T-helper 17 cell (primary cell): Measurements from ENCODE around the gene CAPN1. TPM values are rescaled to one million over a fixed set of nuclear protein-coding genes. Genes with fewer than 3 reads are reported as not detected.
A peak's percentile ranks its signal among the peaks of the same experiment; 100 is the strongest.

Source experiments
- ATAC-seq: fragments of 150-1000 bp; cut with Tn5 transposase; 2 replicates; pipeline ENCODE4 v1.10.0; 2021; ENCODE audit warnings: mild to moderate bottlenecking, moderate library complexity
- DNase-seq, 3 donors: peaks; one replicate each; pipeline versions ENCODE4 v3.0.0 to v3.0.0-alpha.2; 2020 to 2021
- H3K9me3 ChIP-seq: one replicate; pipeline ENCODE4 v1.7.0; 2013; ENCODE audit warnings: low read length, mild to moderate bottlenecking; ENCODE audit not compliant: control insufficient read depth, poor library complexity, severe bottlenecking
- H3K27ac Mint-ChIP-seq: one replicate; pipeline ENCODE4 v1.8.0; 2022; ENCODE audit warnings: mild to moderate bottlenecking, moderate library complexity, mixed read lengths
- H3K27me3 Mint-ChIP-seq: one replicate; pipeline ENCODE4 v1.8.0; 2022; ENCODE audit warnings: mixed read lengths
- H3K36me3 Mint-ChIP-seq: one replicate; pipeline ENCODE4 v1.8.0; 2022; ENCODE audit warnings: low read depth, mixed read lengths
- H3K4me1 Mint-ChIP-seq: one replicate; pipeline ENCODE4 v1.8.0; 2022; ENCODE audit warnings: mild to moderate bottlenecking, mixed read lengths
- H3K4me3 Mint-ChIP-seq: one replicate; pipeline ENCODE4 v1.8.0; 2022; ENCODE audit warnings: mild to moderate bottlenecking, moderate library complexity, mixed read lengths
- total RNA-seq, 4 donors: library from RNA in 2 of 4; stranded (reverse) in 2 of 4; gene quantifications; one replicate each; pipeline ENCODE4 v1.2.3 and lab custom pipeline; 2022 to 2026

CAPN1 gene
- total RNA-seq (100 to 1,000 TPM; 154 to 190 TPM), total RNA-seq (lab: John Stamatoyannopoulos, UW) (105 to 110 reads per million in 2 donors)

- H3K36me3 Mint-ChIP-seq = peaks cover 5% of the 10 kb centered on the region
- H3K9me3 ChIP-seq = no peaks in the 10 kb centered on the region
- ATAC-seq = peak; percentile 77
- H3K27ac Mint-ChIP-seq = no peak within 1 kb of the TSS
- peaks cover 28% of the 10 kb centered on the region for H3K4me1 Mint-ChIP-seq
- H3K4me3 Mint-ChIP-seq = peak within 1 kb of the TSS; percentile 97
- peak; percentile 43 to 72 (median 55) for DNase-seq
- no peaks in the 10 kb centered on the region for H3K27me3 Mint-ChIP-seq
Measured at GRCh38 chr11:65181569-65182257, at the start of gene CAPN1. TSS of gene CAPN1 (plus strand) at chr11:65181928. CDS start at chr11:65182702, 774 bp downstream.

DNA sequence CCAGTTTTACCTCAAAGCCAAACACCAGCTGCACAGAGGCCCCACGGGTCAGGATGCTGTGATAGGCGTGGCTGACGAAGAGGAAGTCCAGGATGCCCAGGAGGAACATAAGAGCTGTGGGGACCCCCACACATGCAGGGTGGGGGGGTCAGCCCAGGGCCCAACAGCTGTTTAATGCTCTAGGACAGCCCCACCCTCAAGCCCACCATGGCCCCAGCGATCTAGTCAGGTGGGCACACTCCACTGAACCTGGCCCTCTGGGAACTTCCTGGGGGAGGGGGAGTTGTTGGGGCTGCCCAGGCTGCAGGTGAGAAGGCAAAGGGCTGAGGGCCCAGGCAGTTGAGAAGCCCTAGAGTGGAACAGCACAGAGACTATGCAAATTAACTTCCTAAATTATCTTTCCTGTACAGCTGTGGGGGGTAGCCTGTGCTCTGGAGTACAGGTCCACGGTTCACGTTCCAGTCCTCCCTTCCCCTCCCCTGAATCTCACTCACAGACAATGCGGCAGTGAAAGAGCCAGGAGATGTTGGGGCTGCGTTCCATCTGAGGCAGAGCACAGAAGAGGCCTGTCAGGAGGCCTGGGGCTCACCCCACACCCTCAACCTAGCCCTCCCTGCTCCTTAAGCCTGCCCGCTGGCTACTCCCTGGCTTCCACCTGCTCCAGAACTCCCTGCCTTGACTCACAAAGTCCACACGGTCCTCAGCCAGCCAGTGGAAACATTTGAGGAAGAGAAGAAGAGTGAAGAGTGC lies 49.3 kb upstream of the CAPN1 start:
- ATAC-seq (no peak), DNase-seq (no peak)
- H3K4me3 Mint-ChIP-seq = peak overlapping the region; percentile 98
- peaks cover 5% of the 10 kb centered on the region for H3K36me3 Mint-ChIP-seq
- no peaks in the 10 kb centered on the region for H3K9me3 ChIP-seq
- H3K4me1 Mint-ChIP-seq = peaks cover 32% of the 10 kb centered on the region
- H3K27me3 Mint-ChIP-seq = no peaks in the 10 kb centered on the region
- H3K27ac Mint-ChIP-seq = peak overlapping the region; percentile 100

DNA sequence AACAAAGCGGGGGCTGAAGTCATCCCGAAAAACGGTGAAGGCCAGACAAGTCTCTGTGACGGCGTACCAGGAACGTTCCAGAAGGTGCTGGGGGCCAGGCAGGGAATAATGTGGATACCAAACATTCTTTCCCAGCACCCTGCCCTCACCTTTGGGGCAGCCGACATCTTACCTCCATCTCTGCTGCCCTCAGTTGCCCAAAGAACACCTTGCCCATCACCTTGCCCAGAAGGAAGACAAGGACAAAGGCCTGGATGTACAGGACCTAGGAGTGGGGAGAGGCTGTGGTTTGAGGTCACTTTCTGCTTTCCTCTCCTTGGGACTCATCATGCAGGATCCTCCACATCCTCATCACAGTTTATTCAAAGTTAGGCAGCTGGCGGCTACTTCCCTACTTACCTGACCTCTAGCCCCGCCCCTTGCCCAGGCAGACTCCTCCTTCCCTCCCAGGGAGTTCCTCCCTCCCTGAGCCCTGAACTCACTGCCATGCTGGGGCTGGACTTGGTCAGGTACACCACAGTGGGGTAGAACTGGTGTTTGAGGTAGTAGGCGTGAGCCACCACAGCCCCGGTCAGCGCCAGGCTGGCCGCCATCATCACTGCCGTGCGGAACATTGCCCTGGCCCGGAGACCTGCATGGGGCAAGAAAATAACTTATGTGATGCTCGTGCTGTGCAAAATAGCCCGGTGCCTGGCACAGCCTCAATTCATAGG lies 48.6 kb upstream of the CAPN1 start:
- Mint-ChIP-seq H3K4me3 (peak overlapping the region; percentile 98), H3K27ac (peak overlapping the region; percentile 100), H3K27me3 (no peaks in the 10 kb centered on the region), H3K36me3 (peaks cover 5% of the 10 kb centered on the region), H3K4me1 (peaks cover 32% of the 10 kb centered on the region)
- no peak for ATAC-seq
- no peaks in the 10 kb centered on the region for H3K9me3 ChIP-seq
- DNase-seq = peak in 2 of 3 donors; percentile 40

- Mint-ChIP-seq H3K4me1 (peaks cover 32% of the 10 kb centered on the region), H3K4me3 (peak overlapping the region; percentile 98), H3K36me3 (peaks cover 5% of the 10 kb centered on the region), H3K27me3 (no peaks in the 10 kb centered on the region), H3K27ac (peak overlapping the region; percentile 100)
- no peak for DNase-seq
- ATAC-seq = no peak
- H3K9me3 ChIP-seq = no peaks in the 10 kb centered on the region
Measured at GRCh38 chr11:65133724-65134123, 48.0 kb upstream of the CAPN1 start.

GRCh38 chr11:65134240-65134951 lies 47.3 kb upstream of the CAPN1 start, which contains the start of gene SYVN1:
TSS of gene SYVN1 (minus strand) at chr11:65134519. CDS start at chr11:65133601, 918 bp downstream.
- DNase-seq (peak; percentile 84 to 87 (median 85)), ATAC-seq (peak; percentile 81)
- no peaks in the 10 kb centered on the region for H3K9me3 ChIP-seq
- peak within 1 kb of the TSS; percentile 100 for H3K27ac Mint-ChIP-seq
- H3K36me3 Mint-ChIP-seq = peaks cover 5% of the 10 kb centered on the region
- H3K27me3 Mint-ChIP-seq = no peaks in the 10 kb centered on the region
- peak within 1 kb of the TSS; percentile 98 for H3K4me3 Mint-ChIP-seq
- peaks cover 32% of the 10 kb centered on the region for H3K4me1 Mint-ChIP-seq

DNA sequence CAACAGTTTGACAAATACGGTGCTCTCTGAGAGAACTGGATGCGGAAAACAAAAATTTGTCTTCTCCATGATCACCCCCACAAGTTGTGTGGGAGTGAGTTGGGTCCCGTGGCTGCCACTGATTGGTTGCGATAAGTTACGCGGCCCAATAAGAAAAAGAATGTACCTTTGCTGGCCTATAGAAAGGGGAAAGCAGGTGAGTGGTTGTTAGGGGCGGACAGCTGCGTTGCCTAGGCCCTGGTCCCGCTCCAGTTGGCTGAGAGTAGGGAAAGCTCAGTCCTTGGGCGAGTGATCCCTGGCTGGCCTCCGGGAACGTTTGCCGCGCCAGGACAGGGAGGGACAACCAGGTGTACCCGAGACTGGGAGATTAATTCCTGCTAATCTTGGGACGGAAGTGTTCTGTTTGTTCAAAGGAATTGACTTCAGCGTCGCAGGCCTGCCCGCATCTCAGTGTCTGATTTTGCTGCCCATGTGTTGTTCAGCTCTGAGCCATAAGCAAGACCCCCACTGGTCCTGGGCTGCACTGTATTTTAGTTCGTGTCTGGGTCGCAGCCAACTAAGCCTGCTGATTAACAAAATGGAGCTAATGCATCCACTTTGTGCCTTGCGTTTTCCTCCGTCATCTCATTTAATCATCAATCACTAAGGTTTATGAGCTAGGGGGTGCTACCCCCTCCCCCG lies 46.6 kb upstream of the CAPN1 start:
- H3K27me3 Mint-ChIP-seq = no peaks in the 10 kb centered on the region

GRCh38 chr11:65135633-65136145 lies 46.0 kb upstream of the CAPN1 start:
- H3K9me3 ChIP-seq = no peaks in the 10 kb centered on the region
- ATAC-seq (no peak), DNase-seq (no peak)
- Mint-ChIP-seq H3K27ac (peak overlapping the region; percentile 100), H3K36me3 (peaks cover 5% of the 10 kb centered on the region), H3K4me1 (peaks cover 32% of the 10 kb centered on the region), H3K4me3 (peak overlapping the region; percentile 98), H3K27me3 (no peaks in the 10 kb centered on the region)

More for the DNA sequence above, 46.6 kb upstream of the CAPN1 start:
- Mint-ChIP-seq H3K4me3 (peak overlapping the region; percentile 98), H3K27ac (peak overlapping the region; percentile 100), H3K4me1 (peaks cover 32% of the 10 kb centered on the region), H3K36me3 (peaks cover 5% of the 10 kb centered on the region)
- DNase-seq (peak; percentile 64 to 76 (median 66)), ATAC-seq (peak; percentile 88)
- H3K9me3 ChIP-seq = no peaks in the 10 kb centered on the region

DNA sequence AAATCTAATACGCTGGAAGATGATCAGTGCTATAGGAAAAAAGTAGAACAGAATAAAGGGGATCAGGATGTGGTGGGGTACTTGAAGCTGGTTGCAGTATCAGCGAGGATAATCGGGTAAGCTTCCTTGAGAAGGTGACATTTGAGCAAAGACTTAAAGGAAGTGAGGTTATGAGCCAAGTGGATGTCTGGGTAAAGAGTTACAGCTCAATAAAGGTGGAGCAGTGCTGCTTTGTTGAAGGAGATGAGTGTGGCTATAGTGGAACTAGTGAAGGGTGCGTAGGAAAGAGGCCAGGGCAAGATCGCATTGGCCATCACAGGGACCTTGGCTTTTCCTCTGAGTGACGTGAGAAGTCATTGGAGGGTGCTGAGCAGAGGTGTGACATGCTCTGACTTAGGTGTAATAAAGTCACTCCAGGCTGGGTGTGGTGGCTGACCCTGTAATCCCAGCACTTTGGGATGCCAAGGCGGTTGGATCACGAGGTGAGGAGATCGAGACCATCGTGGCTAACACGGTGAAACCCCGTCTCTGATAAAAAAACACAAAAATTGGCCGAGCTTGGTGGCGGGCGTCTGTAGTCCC lies 45.1 kb upstream of the CAPN1 start:
- DNase-seq = no peak

GRCh38 chr11:65141896-65142494 lies 39.7 kb upstream of the CAPN1 start:
- no peak overlapping the region for H3K27ac Mint-ChIP-seq
- ATAC-seq = no peak
- DNase-seq = no peak
- H3K9me3 ChIP-seq = no peaks in the 10 kb centered on the region
- H3K27me3 Mint-ChIP-seq = peaks cover 6% of the 10 kb centered on the region
- H3K4me1 Mint-ChIP-seq = no peaks in the 10 kb centered on the region
- H3K36me3 Mint-ChIP-seq = no peaks in the 10 kb centered on the region
- no peak overlapping the region for H3K4me3 Mint-ChIP-seq

More for the DNA sequence above, 45.1 kb upstream of the CAPN1 start:
- Mint-ChIP-seq H3K27ac (peak overlapping the region; percentile 100), H3K4me3 (peak overlapping the region; percentile 85), H3K4me1 (peaks cover 28% of the 10 kb centered on the region), H3K27me3 (no peaks in the 10 kb centered on the region), H3K36me3 (no peaks in the 10 kb centered on the region)
- ATAC-seq = no peak
- H3K9me3 ChIP-seq = no peaks in the 10 kb centered on the region

GRCh38 chr11:65147352-65148075 lies 34.2 kb upstream of the CAPN1 start:
- H3K27me3 Mint-ChIP-seq = peaks cover 6% of the 10 kb centered on the region
- H3K4me3 Mint-ChIP-seq = no peak overlapping the region
- no peak overlapping the region for H3K27ac Mint-ChIP-seq
- H3K9me3 ChIP-seq = no peaks in the 10 kb centered on the region
- DNase-seq = no peak
- H3K36me3 Mint-ChIP-seq = peaks cover 2% of the 10 kb centered on the region
- peaks cover 6% of the 10 kb centered on the region for H3K4me1 Mint-ChIP-seq
- ATAC-seq = no peak

- H3K4me1 Mint-ChIP-seq = peaks cover 6% of the 10 kb centered on the region
- no peaks in the 10 kb centered on the region for H3K9me3 ChIP-seq
- peaks cover 6% of the 10 kb centered on the region for H3K27me3 Mint-ChIP-seq
- peaks cover 2% of the 10 kb centered on the region for H3K36me3 Mint-ChIP-seq
- no peak overlapping the region for H3K27ac Mint-ChIP-seq
- DNase-seq (no peak), ATAC-seq (no peak)
- no peak overlapping the region for H3K4me3 Mint-ChIP-seq
Measured at GRCh38 chr11:65148657-65149056, 33.1 kb upstream of the CAPN1 start.
